Muscle layer of duodenum (tissue), 2 donors: Measurements from ENCODE around the gene CFAP61.

ENCODE experiments used
- H3K27ac ChIP-seq: one replicate; pipeline ENCODE4 v1.7.0; 2013; ENCODE audit warnings: mild to moderate bottlenecking, low read length
- H3K27me3 ChIP-seq: one replicate; pipeline ENCODE4 v1.7.0; 2013; ENCODE audit warnings: low read depth, mild to moderate bottlenecking, control low read depth, low read length
- H3K36me3 ChIP-seq, 2 donors: one replicate each; pipeline ENCODE4 v1.7.0; 2013; ENCODE audit warnings: low read length in 2 of 2, control low read depth in 1 of 2, mild to moderate bottlenecking in 1 of 2; ENCODE audit not compliant: insufficient read depth in 2 of 2, control insufficient read depth in 1 of 2
- H3K4me1 ChIP-seq, 2 donors: one replicate each; pipeline ENCODE4 v1.7.0; 2013; ENCODE audit warnings: low read length in 2 of 2, mild to moderate bottlenecking in 2 of 2, control low read depth in 1 of 2, moderate library complexity in 1 of 2; ENCODE audit not compliant: insufficient read depth in 2 of 2, control insufficient read depth in 1 of 2
- H3K4me3 ChIP-seq, 2 donors: one replicate each; pipeline ENCODE4 v1.7.0; 2013; ENCODE audit warnings: low read length in 2 of 2, low read depth in 1 of 2, mild to moderate bottlenecking in 1 of 2
- H3K9me3 ChIP-seq, 2 donors: one replicate each; pipeline ENCODE4 v1.7.0; 2013; ENCODE audit warnings: low read length in 2 of 2, control low read depth in 1 of 2, mild to moderate bottlenecking in 1 of 2; ENCODE audit not compliant: control insufficient read depth in 1 of 2
- donor health status: healthy.

The CFAP61 gene

DNA sequence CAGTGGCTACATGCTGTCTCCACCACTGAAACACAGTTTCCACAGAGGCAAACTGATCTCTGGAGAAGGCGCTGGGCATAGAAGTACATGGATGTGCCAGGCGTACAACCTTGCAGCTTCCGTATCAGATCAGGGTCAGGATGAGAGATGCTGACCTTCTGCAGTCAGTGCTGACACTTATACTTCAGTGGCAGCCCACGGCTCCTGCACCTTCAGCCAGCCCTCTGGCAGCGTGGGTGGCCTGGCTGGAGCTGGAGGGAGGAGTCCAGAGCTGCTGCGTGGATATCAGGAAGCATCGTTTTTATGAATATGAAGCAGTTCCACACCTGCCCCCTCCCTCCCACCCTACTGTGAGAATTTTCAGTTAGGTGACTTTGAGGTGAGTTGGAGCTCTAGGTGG lies 149.3 kb downstream of the CFAP61 start:
- no peaks in the 10 kb centered on the region for H3K27me3 ChIP-seq
- H3K4me1 ChIP-seq, result no peaks in the 10 kb centered on the region
- H3K9me3 ChIP-seq, result no peaks in the 10 kb centered on the region
- H3K36me3 ChIP-seq, result no peaks in the 10 kb centered on the region
- no peak overlapping the region for H3K4me3 ChIP-seq
- no peak overlapping the region for H3K27ac ChIP-seq

DNA sequence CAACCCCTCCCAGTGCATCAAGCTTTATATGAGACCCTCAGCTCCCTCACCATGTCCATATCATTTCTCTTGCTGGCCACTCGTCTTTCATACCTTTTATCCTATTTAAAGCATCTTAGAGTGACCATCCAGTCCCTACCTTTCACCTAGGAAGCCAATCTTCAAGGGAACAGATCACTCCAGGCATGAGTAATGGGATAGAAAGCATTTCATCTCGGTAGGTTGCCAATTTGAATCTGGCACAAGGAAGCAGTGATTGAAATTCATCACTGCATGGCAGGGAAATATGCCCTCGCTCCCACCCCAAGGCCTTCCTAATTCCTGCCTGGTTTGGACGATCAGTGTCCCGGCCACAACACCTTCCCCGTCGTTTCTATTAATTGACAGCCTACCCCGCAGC lies 150.4 kb downstream of the CFAP61 start:
- Histone ChIP-seq H3K27me3 (no peaks in the 10 kb centered on the region), H3K4me3 (no peak overlapping the region), H3K36me3 (no peaks in the 10 kb centered on the region), H3K27ac (no peak overlapping the region), H3K9me3 (no peaks in the 10 kb centered on the region), H3K4me1 (no peaks in the 10 kb centered on the region)

DNA sequence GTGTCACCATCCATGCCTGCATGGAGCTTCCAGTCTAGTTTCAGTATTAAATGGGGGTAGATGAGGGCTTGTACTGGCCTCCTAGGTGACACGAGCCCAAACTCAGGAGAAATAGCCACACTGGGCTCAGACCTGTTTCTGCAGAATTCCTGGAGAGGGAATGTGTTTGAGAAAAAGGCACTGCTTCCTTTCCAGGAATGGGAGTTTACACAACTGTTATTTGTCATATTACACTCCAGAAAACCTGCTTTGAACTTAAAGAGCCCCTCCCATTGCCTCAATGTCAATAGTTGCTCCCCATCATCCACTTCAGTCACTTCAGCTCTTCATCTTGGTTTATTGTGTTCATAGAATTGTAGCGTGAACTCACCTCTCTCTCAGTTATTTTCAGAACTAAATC lies 151.5 kb downstream of the CFAP61 start:
- H3K4me3 ChIP-seq, result no peak overlapping the region
- no peak overlapping the region for H3K27ac ChIP-seq
- no peaks in the 10 kb centered on the region for H3K27me3 ChIP-seq
- no peaks in the 10 kb centered on the region for H3K9me3 ChIP-seq
- no peaks in the 10 kb centered on the region for H3K4me1 ChIP-seq
- no peaks in the 10 kb centered on the region for H3K36me3 ChIP-seq

DNA sequence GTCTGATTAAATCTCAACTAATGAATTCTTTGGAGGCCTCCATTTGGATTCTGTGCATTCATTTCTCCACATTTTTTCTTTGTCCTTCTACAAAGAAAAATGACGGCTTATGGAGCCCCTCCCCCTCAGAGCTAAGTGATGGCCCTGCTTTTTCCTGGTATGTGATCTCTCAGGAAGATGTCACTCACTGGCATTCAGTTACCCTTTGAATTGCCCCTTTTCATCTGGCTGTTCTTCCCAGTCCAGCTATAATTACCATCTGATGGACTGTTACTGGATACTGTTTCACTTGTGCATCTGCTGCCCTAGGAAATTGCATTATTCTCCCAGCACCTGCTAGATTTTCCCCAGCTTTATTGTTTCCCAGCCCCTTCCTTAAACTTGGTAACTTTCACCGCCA lies 151.9 kb downstream of the CFAP61 start:
- no peak overlapping the region for H3K27ac ChIP-seq

DNA sequence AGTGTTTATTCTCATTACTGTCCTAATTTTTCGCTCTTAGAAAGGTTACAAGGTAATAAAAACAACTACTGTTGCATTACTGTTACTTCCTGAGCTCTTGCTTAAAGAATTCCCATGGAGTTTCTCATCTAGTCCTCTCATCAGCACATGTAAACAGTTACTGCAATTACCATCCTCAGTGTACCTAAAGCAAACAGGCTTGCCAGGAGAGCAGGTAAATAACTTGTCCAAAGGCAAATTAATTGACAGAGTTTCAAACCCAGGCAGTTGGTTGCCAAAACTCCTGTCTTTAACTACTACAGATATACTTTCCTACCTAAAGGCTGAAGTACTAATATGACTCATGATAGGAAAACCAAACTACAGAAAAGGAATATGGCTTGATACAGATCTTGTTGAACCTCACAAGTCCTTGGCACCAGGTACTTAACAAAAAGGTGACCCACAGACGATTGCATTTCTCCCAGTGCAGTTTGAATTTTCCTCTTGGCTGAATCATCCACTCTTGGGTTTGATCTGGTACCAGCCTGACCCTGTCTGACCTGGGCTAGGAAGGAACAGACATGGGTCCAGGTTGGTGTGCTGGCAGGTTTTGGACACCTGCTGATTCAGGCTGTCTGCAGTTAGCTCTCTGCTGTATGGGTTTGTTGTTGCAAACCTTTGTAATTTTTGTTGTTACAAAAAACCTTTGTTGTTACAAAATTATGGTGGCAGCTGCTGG lies 153.0 kb downstream of the CFAP61 start:
- Histone ChIP-seq H3K4me1 (no peaks in the 10 kb centered on the region), H3K36me3 (no peaks in the 10 kb centered on the region), H3K9me3 (no peaks in the 10 kb centered on the region), H3K27ac (no peak overlapping the region), H3K4me3 (no peak overlapping the region), H3K27me3 (no peaks in the 10 kb centered on the region)

More for the DNA sequence above, 151.9 kb downstream of the CFAP61 start:
- no peaks in the 10 kb centered on the region for H3K36me3 ChIP-seq
- H3K4me3 ChIP-seq, result no peak overlapping the region
- H3K9me3 ChIP-seq, result no peaks in the 10 kb centered on the region
- H3K4me1 ChIP-seq, result no peaks in the 10 kb centered on the region
- H3K27me3 ChIP-seq, result no peaks in the 10 kb centered on the region

DNA sequence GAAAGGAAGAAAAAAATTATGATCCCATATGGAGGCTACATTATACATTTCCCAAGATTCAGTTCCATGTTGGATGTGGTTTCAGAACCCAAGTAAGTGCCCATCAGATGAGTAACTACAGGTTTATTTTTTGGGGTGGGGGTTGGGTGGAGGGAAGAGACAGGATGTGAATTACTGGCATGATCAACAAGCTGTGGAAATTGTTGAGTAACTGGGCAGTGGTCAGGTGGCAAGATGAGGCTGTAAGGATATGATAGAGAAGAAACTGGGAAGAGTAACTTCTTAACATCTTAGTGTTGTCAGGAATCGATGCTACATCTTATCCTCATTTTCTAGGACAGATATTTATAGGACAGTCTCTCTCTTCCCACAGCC lies 153.5 kb downstream of the CFAP61 start:
- Histone ChIP-seq H3K36me3 (no peaks in the 10 kb centered on the region), H3K9me3 (no peaks in the 10 kb centered on the region), H3K27ac (no peak overlapping the region), H3K4me1 (no peaks in the 10 kb centered on the region), H3K27me3 (no peaks in the 10 kb centered on the region), H3K4me3 (no peak overlapping the region)

DNA sequence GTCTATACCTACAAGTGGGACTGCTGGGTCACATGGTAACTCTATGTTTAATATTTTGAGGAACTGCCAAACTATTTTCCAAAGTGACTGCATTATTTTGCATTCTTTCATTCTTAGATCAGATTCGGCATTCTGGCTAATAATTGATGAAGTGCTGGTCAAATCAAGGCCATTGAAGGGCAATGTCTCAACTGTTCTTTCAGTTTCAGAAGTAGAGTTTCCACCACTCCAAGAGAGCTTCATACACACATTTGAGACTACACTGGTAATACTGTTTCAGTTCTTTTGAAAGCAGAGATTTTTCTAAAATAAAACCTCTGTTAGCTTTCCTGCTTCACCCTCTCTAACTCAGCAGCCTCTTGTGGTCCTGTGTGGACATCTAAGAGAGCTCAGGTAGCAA lies 154.5 kb downstream of the CFAP61 start:
- Histone ChIP-seq H3K27ac (no peak overlapping the region), H3K9me3 (no peaks in the 10 kb centered on the region), H3K36me3 (no peaks in the 10 kb centered on the region), H3K4me3 (no peak overlapping the region), H3K4me1 (no peaks in the 10 kb centered on the region), H3K27me3 (no peaks in the 10 kb centered on the region)

DNA sequence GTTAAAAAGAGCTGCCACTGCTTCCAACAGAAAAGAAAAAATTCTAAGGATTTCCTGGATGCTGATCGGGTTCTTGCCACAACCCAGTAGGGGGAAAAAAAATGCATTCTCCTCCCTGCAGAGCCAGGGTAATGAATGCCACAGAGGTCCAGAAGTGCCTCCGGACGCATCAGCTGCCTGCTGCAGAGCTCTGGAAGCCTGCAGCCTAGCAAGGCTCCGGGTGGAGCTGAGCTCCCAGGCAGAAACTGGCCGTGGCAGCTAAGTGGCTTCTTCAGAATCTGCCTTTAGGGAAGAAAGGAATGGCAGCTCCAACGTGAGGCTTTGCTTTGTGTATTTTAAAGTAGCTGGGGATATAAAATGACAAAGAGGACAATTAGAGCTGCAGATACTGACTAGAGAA lies 155.0 kb downstream of the CFAP61 start:
- H3K9me3 ChIP-seq, result no peaks in the 10 kb centered on the region
- H3K36me3 ChIP-seq, result no peaks in the 10 kb centered on the region
- H3K27me3 ChIP-seq, result no peaks in the 10 kb centered on the region
- H3K27ac ChIP-seq, result no peak overlapping the region
- no peaks in the 10 kb centered on the region for H3K4me1 ChIP-seq
- no peak overlapping the region for H3K4me3 ChIP-seq

DNA sequence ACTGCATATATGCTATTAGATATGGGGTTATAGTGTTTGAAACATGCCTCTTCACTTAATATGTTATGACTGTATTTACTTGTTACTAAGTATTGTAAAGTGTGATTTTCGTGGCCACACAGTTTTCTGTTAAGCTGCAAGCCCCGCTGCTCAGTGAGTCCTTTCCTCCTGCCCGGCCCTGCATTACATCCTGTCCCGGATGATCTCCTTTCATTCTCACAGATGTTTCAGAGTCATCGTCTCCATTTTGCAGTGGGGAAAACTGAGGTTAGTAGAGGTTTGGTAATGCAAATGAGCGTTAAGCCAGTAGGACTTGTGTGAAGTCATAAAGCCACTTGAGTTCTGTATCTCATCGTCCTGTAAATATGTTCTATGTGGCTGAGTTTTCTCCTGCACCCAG lies 155.5 kb downstream of the CFAP61 start:
- H3K36me3 ChIP-seq, result no peaks in the 10 kb centered on the region
- no peaks in the 10 kb centered on the region for H3K27me3 ChIP-seq
- H3K4me3 ChIP-seq, result no peak overlapping the region
- no peak overlapping the region for H3K27ac ChIP-seq
- no peaks in the 10 kb centered on the region for H3K4me1 ChIP-seq
- no peaks in the 10 kb centered on the region for H3K9me3 ChIP-seq

DNA sequence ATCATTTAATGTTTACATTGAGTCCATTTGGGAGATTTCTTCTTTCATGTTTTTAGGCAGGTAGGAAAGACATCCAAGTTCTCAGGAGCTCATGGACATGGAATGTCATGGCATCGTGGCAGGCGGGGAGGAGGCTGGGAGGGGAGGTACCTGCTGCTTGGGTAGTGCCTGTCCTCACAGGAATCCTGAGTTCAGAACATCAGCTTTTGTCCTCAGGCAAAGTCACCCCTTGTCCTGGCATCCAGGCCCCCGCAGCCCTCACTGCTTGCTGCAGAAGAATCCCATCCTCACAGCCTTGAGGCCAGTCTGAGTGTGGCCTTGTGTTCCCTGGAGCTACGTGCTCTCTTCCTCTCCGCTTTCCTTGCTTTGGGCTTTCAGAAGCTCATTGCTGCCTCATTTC lies 157.4 kb downstream of the CFAP61 start:
- no peaks in the 10 kb centered on the region for H3K36me3 ChIP-seq
- no peaks in the 10 kb centered on the region for H3K4me1 ChIP-seq
- no peak overlapping the region for H3K27ac ChIP-seq
- no peaks in the 10 kb centered on the region for H3K9me3 ChIP-seq
- no peaks in the 10 kb centered on the region for H3K27me3 ChIP-seq
- no peak overlapping the region for H3K4me3 ChIP-seq

DNA sequence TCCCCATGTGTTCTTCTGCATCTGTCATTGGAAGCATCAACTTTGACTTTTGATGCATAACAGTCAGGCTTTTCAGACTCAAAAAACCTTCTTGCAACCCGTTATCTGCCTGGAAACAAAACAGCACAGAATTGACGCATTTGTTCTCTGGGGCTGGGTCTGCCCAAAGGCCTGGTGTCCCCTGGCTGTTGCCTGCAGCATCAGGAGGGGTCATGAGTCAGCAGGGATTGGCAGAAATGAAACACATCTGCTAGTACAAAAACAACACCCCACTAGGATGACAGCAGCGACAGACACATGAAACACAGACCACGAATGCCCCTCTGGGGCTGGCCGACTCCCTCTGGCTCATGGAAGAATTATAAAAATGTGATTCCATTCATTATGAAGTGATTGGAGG lies 158.0 kb downstream of the CFAP61 start:
- Histone ChIP-seq H3K4me1 (no peaks in the 10 kb centered on the region), H3K36me3 (no peaks in the 10 kb centered on the region), H3K4me3 (no peak overlapping the region), H3K27me3 (no peaks in the 10 kb centered on the region), H3K27ac (no peak overlapping the region), H3K9me3 (no peaks in the 10 kb centered on the region)

DNA sequence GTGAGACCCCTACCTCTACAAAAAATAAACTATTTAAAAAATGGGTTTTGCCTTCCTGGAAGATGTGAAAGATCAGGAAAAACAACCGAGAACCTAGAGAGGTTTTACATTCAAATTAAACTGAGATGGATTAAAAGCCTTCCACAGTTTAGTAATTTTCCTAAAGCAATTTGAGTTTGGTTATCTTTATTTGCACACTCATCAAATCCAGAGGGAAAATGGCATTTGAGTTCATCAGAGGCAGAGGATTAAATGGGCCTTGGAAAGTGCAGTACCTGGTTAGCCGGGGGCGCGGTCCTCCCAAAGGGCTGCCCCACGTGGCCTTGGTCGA lies 158.6 kb downstream of the CFAP61 start:
- Histone ChIP-seq H3K36me3 (no peaks in the 10 kb centered on the region), H3K27ac (no peak overlapping the region), H3K4me3 (no peak overlapping the region), H3K4me1 (no peaks in the 10 kb centered on the region), H3K27me3 (no peaks in the 10 kb centered on the region), H3K9me3 (no peaks in the 10 kb centered on the region)
